ENCODE measurements around the gene PRR19. TPM values are rescaled to one million over a fixed set of nuclear protein-coding genes. Genes with fewer than 3 reads are reported as not detected.
"Not testable (repeated sequence)": the region's sequence is repeated elsewhere in the genome, so short reads cannot be mapped to it uniquely, and the experiment has no call there.

The PRR19 gene, protein sequence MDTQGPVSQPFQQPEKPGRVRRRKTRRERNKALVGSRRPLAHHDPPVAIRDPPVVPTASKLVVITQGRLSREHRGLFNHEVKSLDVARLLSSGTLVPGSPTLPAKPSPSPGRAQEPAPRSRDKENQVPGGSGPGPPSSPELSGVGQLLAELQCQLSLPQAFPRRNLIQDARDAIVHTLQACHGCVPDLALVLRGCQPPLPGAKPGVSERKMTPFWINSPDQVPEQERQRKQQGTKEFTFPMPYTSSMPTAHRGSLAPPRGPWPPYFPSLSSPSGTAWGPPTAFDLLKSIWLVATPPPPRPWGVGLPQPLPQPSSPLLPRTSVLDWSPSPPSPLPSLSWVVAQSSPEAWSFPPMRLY
- polyA plus RNA-seq (2013, experiment 1 of 2; ENCODE audit: insufficient read length) = 0.81 TPM
- polyA plus RNA-seq (2013, experiment 2 of 2; ENCODE audit: insufficient read length) = 0.73 TPM

DNA sequence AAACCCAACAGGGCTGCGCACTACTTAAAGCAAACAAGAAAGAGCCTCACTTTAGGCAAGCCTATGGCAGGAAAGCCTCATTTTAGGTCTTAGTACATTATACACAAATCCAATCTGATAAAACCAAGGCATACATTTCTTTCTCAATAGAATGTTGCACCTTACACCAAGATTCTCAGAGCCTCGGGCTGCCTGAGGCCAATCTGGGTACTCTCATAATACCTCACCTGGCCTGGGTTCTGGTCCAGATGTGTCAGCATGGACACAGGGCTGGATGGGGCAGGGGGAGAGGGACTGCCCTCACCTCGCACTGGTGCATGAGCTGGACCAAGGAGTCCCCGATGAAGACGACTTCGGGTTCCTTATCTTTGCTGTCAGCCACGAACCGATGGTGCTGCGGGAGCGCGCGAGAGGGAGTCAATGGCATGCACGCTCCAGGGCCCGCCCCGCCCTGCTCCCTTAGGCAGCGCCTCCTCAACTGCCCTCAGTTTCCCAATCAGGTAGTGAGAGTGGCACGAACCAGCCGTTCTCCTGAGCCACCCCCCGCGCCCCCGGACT, at the start of gene PRR19:
Gene PRR19, plus strand, starts transcription at position 487 of the 558 bp plus-strand sequence. CDS start 7,453 bp downstream, outside the sequence.
- DNase-seq = no peak

DNA sequence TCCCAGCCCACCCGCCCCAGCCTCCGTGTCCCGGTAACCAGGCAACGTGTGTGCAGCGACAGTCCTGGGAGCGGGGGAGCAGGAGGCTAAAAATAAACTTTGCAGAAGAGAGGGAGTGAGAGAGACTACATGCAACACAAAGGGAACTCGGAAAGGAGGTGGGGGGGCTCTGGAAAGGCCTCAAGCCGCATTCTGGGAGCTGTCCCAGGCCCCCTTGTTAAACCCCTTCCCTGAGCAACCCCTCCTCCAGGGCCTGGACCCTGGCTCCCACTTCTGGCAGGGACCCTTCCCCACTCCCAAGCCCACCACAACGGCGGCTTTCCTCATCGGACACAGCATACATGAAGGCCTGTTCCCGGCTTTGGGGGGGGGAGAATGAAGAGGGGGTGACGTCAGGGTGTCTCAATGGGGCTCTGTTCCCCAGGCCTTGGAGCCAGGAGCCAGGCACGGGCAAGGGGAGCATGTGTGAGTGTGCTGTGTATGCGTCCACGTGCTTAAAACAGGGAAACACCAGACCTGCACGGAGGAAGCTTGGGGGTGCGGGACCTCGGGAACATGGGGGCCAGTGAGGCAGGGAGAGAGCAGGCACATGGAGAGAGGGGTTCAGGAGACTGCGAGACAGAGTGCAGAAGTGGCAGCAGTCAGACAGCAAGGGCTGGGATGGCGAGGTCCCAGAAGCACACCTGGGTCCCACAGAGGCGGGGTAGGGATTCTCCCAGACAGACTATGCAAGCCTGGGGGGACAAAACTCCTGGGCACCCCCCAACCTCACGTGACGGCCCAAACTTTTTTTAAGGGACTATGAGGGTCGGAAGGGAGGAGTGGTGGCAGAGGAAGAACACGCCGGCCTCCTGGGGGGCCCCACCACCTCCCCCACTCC, 49.3 kb upstream of the PRR19 start:
- DNase-seq = peak; percentile 47

DNA sequence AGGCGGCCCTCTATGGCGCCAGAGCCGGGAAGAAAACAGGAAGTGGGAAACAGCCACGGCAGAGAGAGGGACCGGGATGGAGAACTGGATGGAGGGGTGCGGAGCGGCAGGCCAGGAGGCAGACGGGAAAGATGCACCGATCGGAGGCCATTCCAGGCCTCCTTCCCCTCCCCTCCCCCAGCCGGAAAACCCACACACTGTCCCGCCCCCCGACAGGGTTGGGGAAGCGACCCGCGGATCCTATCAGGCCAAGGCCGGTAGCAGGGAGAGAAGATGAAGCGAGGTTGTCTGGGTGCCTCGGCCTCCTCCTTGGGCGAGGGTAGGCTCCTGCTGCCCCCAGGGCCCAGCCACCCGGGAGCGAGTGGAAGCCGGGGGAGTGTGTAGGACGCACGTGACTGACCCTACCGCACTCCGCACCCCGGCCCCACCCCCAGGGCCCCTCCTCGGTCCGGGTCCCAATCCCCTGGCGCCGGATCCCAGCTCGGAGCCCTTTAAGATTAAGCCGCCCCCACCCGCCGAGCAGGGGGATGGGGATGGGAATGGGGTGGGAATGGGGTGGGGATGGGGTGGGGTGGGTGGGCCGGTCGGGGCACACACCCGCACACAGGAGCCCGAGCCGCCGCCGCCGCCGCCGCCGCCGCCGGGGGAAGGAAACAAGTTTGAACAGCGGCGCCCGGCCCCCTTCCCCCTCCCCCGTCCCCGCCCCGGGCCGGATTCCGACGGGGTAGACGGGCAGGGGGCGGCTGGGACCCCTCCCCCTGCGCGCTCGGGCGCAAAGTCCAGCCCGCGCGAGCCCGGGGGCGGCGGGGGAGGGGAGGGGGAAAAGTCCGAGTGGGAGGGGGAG, 48.5 kb upstream of the PRR19 start:
- peak; percentile 64 for DNase-seq

DNA sequence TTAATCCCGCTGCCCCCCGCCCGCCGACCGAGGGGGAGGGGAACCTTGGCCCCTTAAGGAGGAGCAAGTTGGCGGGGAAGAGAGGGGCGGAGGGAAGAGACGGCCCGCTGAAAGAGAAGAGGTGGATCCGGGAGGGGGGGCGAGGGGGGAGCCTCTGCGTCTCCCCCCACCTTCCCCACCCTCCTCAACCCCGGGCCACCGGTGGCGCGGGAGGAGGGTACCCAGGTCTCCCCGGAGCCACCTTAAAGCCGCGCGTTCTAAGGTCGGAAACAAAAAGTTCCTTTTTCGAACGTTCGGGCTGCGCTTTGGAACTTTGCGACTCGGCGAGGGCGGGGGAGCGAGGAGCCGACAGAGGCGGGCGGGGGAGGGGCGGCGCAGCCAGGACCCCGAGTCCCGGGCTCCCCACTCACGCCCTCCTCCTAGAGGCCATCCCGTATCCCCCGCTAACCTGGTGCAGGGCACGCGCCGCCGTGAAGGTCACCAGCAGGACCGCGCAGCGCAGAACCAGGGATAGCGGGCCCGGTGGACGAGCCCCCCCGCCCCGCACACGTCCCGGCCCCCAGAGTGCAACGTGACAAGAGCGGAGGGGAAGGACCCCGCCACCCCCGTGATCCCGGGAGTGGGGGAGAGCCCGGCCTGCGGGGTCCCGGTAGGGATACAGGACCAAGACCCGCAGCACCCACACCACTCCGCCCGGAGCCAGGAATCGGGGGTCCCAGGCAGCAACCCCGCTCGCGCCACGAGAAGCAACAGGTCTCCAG, 47.7 kb upstream of the PRR19 start:
- DNase-seq = peak; percentile 69

DNA sequence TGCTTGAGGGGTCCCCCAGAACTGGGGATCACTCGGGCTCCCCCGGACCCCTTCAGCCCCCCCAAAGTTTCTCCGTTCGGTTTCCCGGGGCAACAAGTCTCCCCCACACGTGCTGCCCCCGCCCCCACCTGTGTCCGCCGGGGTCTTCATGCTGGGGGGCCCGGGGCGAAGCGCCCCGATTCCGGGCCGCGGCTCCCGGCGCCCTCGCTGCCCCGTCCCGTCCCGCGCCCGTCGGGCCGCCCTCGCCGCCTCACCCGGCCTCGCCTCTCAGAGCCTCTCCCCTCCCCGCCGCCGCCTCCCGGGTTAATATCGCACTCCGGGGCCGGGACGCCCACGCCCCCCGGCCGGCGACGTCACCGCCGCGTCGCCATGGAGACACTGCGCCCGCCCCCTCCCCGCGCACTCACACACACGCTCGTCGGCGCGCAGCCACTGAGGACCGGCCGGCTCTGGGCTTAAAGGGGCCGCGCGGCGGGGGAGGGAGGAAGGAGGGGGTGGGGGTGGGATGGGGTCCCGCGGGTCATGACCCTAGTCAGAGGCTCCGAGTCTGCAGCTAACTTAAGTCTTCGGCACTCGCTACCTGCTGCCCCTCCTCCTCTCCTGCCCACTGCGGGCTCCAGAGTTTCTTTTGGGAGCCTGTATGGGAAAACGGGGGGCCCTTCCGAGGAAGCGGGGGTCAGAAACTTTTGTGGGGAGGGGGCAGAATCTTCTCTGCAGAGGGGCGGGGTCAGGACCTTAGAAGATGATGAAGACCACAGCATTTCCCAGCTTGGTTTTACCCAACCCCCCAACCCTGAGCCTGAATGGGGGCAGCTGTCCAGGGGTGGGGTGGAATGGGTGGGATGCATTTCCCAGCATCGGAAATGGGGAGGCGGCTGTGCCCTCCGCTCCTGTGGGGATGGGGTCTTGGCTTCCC, 46.8 kb upstream of the PRR19 start, which contains the start of gene ERF:
Gene ERF, minus strand, starts transcription at position 279 of the 916 bp plus-strand sequence. Its CDS starts 129 bp downstream, at position 150.
- DNase-seq = peak; percentile 92

DNA sequence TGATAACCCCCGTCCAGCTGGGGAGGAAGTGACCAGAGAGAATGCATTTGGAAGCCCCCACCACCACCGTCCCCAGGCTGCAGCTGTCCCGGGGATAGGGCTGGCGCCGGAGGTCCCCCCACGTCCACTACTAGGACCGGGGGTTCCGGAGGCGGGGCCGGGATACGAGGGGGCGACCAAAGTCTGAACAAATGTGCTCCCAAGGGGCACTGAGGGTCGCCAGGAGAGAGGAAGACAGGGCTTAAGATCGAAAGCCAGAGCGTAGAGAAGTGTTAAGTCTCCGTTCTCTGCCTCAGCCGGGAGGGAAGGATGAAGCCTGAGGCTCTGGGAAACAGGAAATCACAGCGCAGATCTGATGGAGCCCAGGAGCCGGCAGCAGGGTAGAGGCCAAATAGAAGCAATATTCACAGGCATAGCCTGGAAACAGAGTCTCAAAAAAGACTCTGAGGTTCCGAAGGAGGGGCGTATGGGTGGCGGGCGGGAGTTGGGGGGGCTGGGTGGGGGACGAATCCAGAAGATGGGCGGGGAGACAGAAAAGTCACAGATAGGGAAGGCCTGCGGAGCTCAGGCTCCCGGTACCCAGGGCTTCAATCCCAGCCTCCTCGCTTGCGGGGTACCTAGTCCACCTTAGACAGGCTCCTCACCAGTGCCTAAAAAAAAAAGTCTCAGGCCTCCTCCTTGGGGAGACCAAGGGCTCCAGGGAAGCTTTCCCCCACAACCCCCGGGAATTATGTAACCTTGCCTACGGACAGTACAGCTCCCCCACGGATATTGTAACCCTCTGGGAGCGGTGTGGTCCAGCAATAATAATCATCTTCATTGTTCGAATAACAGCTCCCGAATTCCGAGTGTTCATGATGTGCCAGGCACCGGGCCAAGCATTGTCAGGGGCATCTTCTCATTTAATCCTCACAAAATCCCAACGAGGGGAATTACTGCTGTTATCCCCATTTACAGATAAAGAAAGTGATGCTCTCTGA, 45.9 kb upstream of the PRR19 start:
- DNase-seq = peak; percentile 80

DNA sequence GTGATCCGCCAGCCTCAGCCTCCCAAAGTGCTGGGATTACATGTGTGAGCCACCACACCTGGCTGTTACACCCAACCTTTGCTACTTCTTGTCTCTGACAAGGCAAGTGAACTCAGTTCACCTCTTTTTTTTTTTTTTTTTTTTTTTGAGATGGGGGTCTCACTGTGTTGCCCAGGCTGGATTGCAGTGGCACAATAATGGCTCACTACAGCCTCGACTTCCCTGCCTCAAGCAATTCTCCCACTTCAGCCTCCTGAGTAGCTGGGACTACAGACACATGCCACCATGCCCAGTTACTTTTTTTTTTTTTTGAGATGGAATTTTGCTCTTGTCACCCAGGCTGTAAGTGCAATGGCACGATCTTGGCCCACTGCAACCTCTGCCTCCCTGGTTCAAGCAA, 44.1 kb upstream of the PRR19 start:
- DNase-seq = not testable (repeated sequence)

DNA sequence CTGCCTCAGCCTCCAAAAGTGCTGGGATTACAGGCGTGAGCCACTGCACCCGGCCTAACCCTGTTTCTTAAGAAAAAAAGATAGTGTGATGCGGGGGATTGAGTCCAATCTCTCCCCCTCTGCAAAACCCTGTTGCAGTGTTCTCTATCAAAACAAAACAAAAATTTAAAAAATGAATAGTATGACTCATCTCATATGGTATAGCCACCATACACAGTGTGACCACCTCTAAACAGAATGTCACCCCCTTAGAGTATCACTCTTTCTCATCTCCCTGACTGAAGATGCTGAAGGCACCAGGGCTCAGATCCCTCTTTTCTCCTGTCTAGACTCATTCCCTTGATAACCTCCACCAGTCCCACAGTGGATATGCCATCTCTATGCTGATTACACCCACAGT, 40.2 kb upstream of the PRR19 start:
- DNase-seq = peak; percentile 59

DNA sequence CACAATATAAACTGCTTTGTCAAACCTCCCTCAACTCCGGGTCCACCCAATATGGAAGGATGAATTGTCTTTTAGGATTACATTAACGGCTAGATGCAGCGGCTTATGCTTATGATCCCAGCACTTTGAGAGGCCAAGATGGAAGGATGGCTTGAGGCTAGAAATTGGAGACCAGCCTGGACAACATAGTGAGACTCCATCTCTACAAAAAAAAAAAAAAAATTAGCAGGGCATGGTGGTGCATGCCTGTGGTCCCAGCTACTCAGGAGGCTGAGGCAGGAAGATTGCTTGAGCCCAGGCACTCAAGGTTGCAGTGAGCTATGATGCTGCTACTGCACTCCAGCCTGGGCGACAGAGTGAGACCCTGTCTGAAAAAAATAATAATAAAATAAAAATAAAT, 35.8 kb upstream of the PRR19 start:
- DNase-seq = not testable (repeated sequence)

DNA sequence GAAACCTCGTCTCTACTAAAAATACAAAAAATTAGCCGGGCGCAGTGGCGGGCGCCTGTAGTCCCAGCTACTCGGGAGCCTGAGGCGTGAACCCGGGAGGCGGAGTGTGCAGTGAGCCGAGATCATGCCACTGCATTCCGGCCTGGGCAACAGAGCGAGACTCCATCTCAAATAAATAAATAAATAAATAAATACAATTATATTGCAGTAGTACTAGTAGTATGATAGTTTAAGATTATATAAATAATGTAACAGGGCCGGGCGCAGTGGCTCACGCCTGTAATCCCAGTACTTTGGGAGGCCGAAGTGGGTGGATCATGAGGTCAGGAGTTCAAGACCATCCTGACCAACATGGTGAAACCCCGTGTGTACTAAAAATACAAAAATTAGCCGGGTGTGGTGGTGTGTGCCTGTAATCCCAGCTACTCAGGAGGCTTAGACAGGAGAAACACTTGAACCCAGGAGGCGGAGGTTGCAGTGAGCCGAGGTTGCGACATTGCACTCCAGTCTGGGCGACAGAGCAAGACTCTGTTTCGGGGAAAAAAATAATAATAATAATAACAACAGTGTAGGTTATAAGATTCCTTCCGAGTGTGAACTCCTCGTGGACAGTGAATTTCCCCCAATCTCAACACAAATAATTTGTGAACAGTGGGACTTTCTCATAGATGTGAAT, 34.9 kb upstream of the PRR19 start:
- DNase-seq = not testable (repeated sequence)

DNA sequence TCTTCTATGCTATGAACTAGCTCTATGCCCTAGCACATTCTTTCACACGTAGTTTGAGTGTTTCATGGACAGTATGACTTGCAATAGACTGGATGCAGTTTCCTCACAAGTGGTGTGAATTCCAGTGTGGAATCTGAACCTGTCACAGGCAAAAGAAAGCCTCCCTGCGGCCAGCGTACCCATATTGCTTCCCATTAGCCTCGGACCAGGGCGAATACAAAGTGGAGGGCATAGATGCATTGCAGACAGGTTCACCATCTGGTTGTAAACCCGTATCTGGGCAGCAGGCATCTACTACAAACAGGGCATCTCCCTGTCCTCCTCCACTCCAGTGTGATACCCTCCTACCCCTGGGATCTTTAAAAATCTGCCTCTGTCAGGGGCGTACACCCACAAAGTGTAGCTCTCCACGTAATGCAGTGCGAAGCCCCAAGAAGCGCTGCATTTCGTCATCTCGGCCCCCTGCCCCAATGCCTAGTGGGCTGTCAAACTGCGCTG, 34.2 kb upstream of the PRR19 start:
- DNase-seq = no peak

DNA sequence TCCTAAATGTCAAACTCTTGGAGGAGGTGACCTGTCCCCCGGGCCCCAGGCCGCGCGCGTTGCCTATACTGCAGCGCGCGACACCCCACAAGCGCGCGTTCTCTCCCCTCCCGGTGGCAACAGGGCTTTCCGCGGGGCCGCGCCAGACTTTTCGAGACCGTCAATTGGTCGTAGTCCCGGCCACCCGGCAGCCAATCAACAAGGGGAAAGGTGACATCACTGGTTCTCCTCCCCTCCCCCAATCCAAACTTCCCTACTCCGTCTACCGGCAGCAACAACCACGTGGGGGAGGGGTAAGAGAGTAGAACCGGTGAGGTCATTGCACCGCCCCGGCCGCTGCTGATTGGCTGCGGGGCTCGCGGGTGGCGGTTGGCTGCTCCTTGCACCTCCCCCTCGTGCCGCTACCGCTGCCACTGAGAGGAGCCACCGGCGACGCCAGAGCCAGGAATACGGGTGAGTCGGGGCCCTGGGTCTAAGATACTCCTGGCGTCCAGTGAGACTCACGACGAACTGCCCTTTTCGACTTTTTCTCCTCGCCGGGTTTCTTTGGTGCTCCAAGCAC, 33.7 kb upstream of the PRR19 start:
- peak; percentile 100 for DNase-seq

DNA sequence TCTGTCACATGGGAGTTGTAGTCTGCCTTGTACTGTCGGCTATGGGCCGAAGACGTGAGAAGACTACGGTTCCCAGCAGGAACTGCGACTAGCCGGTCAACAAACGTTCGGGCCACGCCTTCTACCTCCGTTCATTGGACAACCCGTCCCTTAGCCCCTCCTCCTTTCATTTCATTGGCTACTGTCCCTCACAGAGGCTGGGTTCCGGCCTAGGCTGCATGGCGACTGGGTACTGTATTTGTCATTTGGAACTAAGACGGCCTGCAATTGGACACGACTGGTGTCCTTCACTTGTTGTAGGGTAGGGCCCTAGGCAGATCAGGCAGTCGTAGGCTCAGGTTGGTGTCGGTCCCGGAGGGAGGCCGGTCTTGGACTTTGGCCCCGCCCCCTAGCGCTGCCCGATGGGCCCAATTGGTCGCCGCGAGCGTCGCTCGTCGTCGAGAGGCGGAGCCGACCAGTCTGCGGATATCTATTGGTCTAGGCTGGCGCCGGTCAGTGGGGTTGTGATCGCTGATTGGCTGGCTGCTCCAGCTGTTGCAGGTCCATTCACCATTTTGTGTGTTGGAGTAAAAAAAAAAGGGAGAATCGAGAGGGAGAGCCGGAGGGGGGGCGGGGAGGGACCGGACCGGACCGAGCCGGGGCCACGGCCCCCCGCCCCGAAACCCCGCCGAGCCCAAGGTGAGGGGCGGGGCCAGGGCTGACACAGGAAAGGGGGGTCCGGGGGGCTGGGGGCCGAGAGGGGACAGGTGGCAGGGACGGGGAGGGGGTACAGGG, 33.0 kb upstream of the PRR19 start, which contains the start of gene CIC:
Gene CIC, plus strand, starts transcription at position 549 of the 774 bp plus-strand sequence. CDS start 2,532 bp downstream, outside the sequence.
- peak; percentile 100 for DNase-seq

DNA sequence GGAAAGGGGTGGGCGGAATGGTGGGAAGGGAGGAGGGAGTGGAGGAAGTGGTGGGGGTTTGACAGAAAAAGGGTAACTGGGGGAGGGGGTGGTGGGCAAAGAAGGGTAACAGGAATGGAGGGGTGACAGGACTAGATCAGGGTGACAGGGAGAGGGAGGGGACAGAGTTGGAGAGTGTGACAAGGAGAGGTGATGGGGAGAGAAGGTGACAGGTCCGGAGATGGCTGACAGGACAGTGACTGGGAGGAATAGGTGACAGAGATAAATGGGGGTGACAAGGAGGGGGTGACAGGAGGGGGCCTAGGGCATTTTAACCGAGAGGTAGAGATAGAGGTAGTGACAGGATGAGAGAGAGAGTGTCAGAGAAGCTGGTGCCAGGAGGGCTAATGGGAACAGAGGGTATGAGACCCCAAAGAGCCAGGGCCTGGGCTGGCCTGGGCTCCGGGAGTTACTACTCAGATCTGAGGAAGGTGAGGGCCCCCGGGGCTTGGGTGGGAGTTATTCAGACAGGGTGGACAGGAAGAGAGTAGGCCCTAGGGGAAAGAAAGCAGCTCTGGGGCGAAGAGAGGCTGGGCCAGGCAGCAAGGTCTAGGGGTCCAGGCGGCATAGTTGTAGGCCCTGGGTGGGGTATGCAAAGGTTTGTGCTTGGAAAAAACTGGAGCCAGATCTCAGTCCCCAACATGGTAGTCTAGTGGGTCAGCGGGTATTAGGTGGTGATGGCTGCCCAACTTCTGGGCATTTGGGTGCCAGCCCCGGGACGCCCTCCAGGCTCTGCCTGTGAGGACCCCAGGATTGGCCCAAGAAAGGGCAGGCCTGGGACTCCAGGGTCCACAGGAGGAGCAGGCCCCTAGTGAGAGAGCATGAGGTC, 32.2 kb upstream of the PRR19 start:
- DNase-seq = no peak

DNA sequence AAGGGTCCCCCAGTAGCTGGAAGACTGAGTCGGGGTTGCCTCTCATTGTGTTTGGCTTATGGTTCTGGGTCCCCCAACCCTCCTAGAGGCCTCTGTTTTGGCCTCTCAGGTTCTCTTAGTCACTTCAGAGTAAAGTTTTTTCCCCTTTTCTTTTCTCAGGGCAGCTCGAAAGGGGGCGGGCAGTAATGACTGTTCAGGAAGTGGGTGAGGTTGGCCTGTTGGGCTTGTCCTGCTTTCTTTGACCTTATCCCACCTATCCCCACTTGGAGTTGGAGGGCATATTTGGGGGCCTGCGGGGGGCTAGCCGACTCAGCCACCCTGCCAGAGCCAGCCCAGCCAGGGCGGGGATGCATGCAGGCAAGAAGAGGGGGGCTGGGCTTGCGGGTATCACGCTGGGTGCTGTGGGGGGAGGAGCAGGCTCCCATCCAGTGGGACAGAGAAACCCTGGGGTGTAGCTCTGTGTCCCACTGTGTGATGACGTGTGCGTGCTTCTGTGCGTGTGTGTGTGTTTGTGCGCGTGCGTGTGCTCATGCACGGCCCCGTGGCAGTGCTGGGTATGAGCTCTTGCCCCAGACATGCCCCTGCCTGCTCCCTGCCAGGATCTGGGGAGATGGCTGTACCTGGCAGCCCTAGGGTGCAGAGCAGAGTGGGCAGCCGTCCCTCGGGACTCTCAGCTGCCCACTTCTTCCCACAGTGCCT, 31.4 kb upstream of the PRR19 start:
- DNase-seq = peak; percentile 87

All from fibroblast of skin of scalp (primary cell).